ENCODE measurements around the gene GRB10. TPM values are rescaled to one million over a fixed set of nuclear protein-coding genes. Genes with fewer than 3 reads are reported as not detected.
A peak's percentile ranks its signal among the peaks of the same experiment; 100 is the strongest.

The GRB10 gene
- total RNA-seq, 4 donors from 2014 or later, result 54.0 to 69.1 (median 61.6) TPM

GRCh38 chr7:50665403-50666123 is 117.1 kb downstream of the GRB10 start:
- Histone ChIP-seq H3K4me1 (peaks cover 74 to 81% (median 76%) of the 10 kb centered on the region in 4 donors), H3K9me3 (no peaks in the 10 kb centered on the region), H3K27ac (replicated peaks in 1 of 4) (peak overlapping the region in 1 of 4 donors; percentile 21), H3K4me3 (no peak overlapping the region), H3K36me3 (peaks cover 0 to 24% (median 11%) of the 10 kb centered on the region in 4 donors), H3K27me3 (no peaks in the 10 kb centered on the region)
- intact Hi-C loops (cut with DNase I), result loop anchor here (10.0 kb wide), 1 partner anchor 649 kb away; the partner anchor contains the start of gene COBL
- WGBS, result 90% methylated on average over 17 of the region's 17 CpGs
- TF ChIP-seq POLR2A (IDR thresholded peaks at IDR 0.05; ENCODE audit: low read depth) (no peak), CTCF (IDR thresholded peaks at IDR 0.05) (no peak), POLR2AphosphoS5 (IDR thresholded peaks at IDR 0.05) (no peak), EP300 (IDR thresholded peaks at IDR 0.05) (no peak)
- DNase-seq (ENCODE audit: extremely low spot score), result no peak

- no peak for TF ChIP-seq EP300 (IDR thresholded peaks at IDR 0.05)
- TF ChIP-seq POLR2A (IDR thresholded peaks at IDR 0.05; ENCODE audit: low read depth), result no peak
- TF ChIP-seq POLR2AphosphoS5 (IDR thresholded peaks at IDR 0.05), result no peak
- no peak for TF ChIP-seq CTCF (IDR thresholded peaks at IDR 0.05)
- H3K27ac ChIP-seq (replicated peaks in 1 of 4), result peak overlapping the region in 1 of 4 donors; percentile 7
- intact Hi-C loops (cut with DNase I), result loop anchor here (10.0 kb wide), 1 partner anchor 650 kb away; the partner anchor contains the start of gene COBL
These were observed 117.8 kb downstream of the GRB10 start for GRCh38 chr7:50664937-50665336.

GRCh38 chr7:50664461-50664922 is 118.2 kb downstream of the GRB10 start:
- Histone ChIP-seq H3K27ac (replicated peaks in 1 of 4) (peak overlapping the region in 2 of 4 donors; percentile 7 to 24), H3K4me1 (peaks cover 80 to 86% (median 82%) of the 10 kb centered on the region in 4 donors)
- intact Hi-C loops (cut with DNase I), result loop anchor here (10.0 kb wide), 1 partner anchor 650 kb away; the partner anchor contains the start of gene COBL

More at GRCh38 chr7:50664937-50665336, 117.8 kb downstream of the GRB10 start:
- H3K9me3 ChIP-seq, result no peaks in the 10 kb centered on the region
- peaks cover 0 to 30% (median 14%) of the 10 kb centered on the region in 4 donors for H3K36me3 ChIP-seq
- H3K4me1 ChIP-seq, result peaks cover 80 to 82% (median 82%) of the 10 kb centered on the region in 4 donors
- no peak overlapping the region for H3K4me3 ChIP-seq
- H3K27me3 ChIP-seq, result no peaks in the 10 kb centered on the region
- WGBS, result 82% methylated on average over 4 of the region's 4 CpGs
- no peak for DNase-seq (ENCODE audit: extremely low spot score)

GRCh38 chr7:50663396-50664102 is 119.1 kb downstream of the GRB10 start:
- Histone ChIP-seq H3K4me1 (peaks cover 75 to 92% (median 84%) of the 10 kb centered on the region in 4 donors), H3K9me3 (no peaks in the 10 kb centered on the region), H3K27ac (replicated peaks in 1 of 4) (no peak overlapping the region), H3K36me3 (peaks cover 0 to 26% (median 13%) of the 10 kb centered on the region in 4 donors), H3K4me3 (no peak overlapping the region), H3K27me3 (no peaks in the 10 kb centered on the region)
- 75% methylated on average over 7 of the region's 8 CpGs for WGBS
- intact Hi-C loops (cut with DNase I), result loop anchor here (10.0 kb wide), 1 partner anchor 651 kb away; the partner anchor contains the start of gene COBL
- DNase-seq (ENCODE audit: extremely low spot score), result no peak
- TF ChIP-seq EP300 (IDR thresholded peaks at IDR 0.05) (no peak), POLR2AphosphoS5 (IDR thresholded peaks at IDR 0.05) (no peak), CTCF (IDR thresholded peaks at IDR 0.05) (no peak), POLR2A (IDR thresholded peaks at IDR 0.05; ENCODE audit: low read depth) (no peak)

More at GRCh38 chr7:50664461-50664922, 118.2 kb downstream of the GRB10 start:
- 88% methylated on average over 4 of the region's 9 CpGs for WGBS
- DNase-seq (ENCODE audit: extremely low spot score), result no peak
- TF ChIP-seq EP300 (IDR thresholded peaks at IDR 0.05), result no peak
- peak; percentile 20 for TF ChIP-seq POLR2A (IDR thresholded peaks at IDR 0.05; ENCODE audit: low read depth)
- H3K27me3 ChIP-seq, result no peaks in the 10 kb centered on the region
- H3K9me3 ChIP-seq, result no peaks in the 10 kb centered on the region
- H3K36me3 ChIP-seq, result peaks cover 0 to 30% (median 14%) of the 10 kb centered on the region in 4 donors
- H3K4me3 ChIP-seq, result no peak overlapping the region
